GM21360 (cell line): ENCODE results near the gene KDELR3.

Source experiments
- ATAC-seq: cut with Tn5 transposase; IDR thresholded peaks from one replicate; pipeline ENCODE4 v1.9.1; 2021; ENCODE audit warnings: mild to moderate bottlenecking, moderate library complexity; ENCODE audit not compliant: unreplicated experiment

Gene KDELR3

GRCh38 chr22:38437416-38437815 lies 30.5 kb upstream of the KDELR3 start:
- no peak for ATAC-seq

GRCh38 chr22:38440747-38441350 lies 27.0 kb upstream of the KDELR3 start:
- no peak for ATAC-seq

- no peak for ATAC-seq
Observed at GRCh38 chr22:38441620-38442287, 26.1 kb upstream of the KDELR3 start.

- ATAC-seq = no peak
Observed at GRCh38 chr22:38442967-38443627, 24.8 kb upstream of the KDELR3 start.

- ATAC-seq = no peak
Observed at GRCh38 chr22:38443628-38444521, 24.0 kb upstream of the KDELR3 start.

GRCh38 chr22:38444783-38445182 lies 23.1 kb upstream of the KDELR3 start:
- no peak for ATAC-seq

GRCh38 chr22:38446018-38446601 lies 21.8 kb upstream of the KDELR3 start:
- no peak for ATAC-seq

GRCh38 chr22:38448945-38449745 lies 18.8 kb upstream of the KDELR3 start:
- ATAC-seq = no peak

- no peak for ATAC-seq
Observed at GRCh38 chr22:38449776-38450175, 18.1 kb upstream of the KDELR3 start.

- ATAC-seq = no peak
Observed at GRCh38 chr22:38450234-38450797, 17.6 kb upstream of the KDELR3 start.

- no peak for ATAC-seq
Observed at GRCh38 chr22:38451404-38451803, 16.5 kb upstream of the KDELR3 start.

- no peak for ATAC-seq
Observed at GRCh38 chr22:38451864-38452263, 16.0 kb upstream of the KDELR3 start.

- ATAC-seq = no peak
Observed at GRCh38 chr22:38452373-38453065, 15.4 kb upstream of the KDELR3 start.

GRCh38 chr22:38453066-38453672 lies 14.7 kb upstream of the KDELR3 start:
- no peak for ATAC-seq

- ATAC-seq = no peak
Observed at GRCh38 chr22:38453996-38454352, 13.9 kb upstream of the KDELR3 start.

- ATAC-seq = no peak
Observed at GRCh38 chr22:38454353-38455075, 13.4 kb upstream of the KDELR3 start.

- no peak for ATAC-seq
Observed at GRCh38 chr22:38455076-38455529, 12.8 kb upstream of the KDELR3 start, which contains the start of gene KCNJ4. TSS of gene KCNJ4 (minus strand) at chr22:38455199. CDS start at chr22:38428132, 27,067 bp downstream.
